A673 (cell line): ENCODE measurements around the gene BHLHA9. TPM values are rescaled to one million over a fixed set of nuclear protein-coding genes. Genes with fewer than 3 reads are reported as not detected.

Source experiments
- BruUV-seq: library from RNA; stranded (reverse); fragments of 400-500 nt; replicated peaks from 2 replicates; lab custom pipeline; 2021; lab: Mats Ljungman, UMichigan
- CTCF ChIA-PET: fragments of 300-600 bp; sonication (Branson Sonifier 250); formaldehyde crosslinking; loops from one replicate; lab custom pipeline; 2022; ENCODE audit warnings: antibody characterized with exemption; lab: Charles Lee
- POLR2A ChIA-PET: fragments of 300-600 bp; sonication (Branson Sonifier 250); formaldehyde crosslinking; loops from one replicate; lab custom pipeline; 2022; ENCODE audit warnings: antibody characterized with exemption; ENCODE audit not compliant: low non-redundant PET; lab: Charles Lee
- DNase-seq: peaks from one replicate; pipeline ENCODE4 v3.0.0-alpha.2; 2015; ENCODE audit warnings: low spot score
- H3K27ac ChIP-seq: fragments of 200-600 bp; sonication (generic); 2 replicates; pipeline ENCODE4 v1.5.1; 2016; ENCODE audit warnings: mixed run types, low read depth, mild to moderate bottlenecking, mixed read lengths, antibody characterized with exemption, low read length; ENCODE audit not compliant: poor library complexity, severe bottlenecking
- H3K27me3 ChIP-seq: fragments of 200-600 bp; sonication (generic); replicated peaks from 2 replicates; pipeline ENCODE4 v1.6.1; 2017; ENCODE audit warnings: mixed run types, low read depth, mild to moderate bottlenecking, mixed read lengths, antibody characterized with exemption, low read length; ENCODE audit not compliant: insufficient read depth, poor library complexity
- H3K36me3 ChIP-seq: fragments of 200-600 bp; sonication (generic); 2 replicates; pipeline ENCODE4 v1.6.1; 2016; ENCODE audit warnings: mixed run types, mild to moderate bottlenecking, mixed read lengths, antibody characterized with exemption, low read length; ENCODE audit not compliant: insufficient read depth, poor library complexity, severe bottlenecking
- H3K4me1 ChIP-seq: fragments of 200-600 bp; sonication (generic); 2 replicates; pipeline ENCODE4 v1.6.1; 2017; ENCODE audit warnings: mixed run types, mild to moderate bottlenecking, mixed read lengths, antibody characterized with exemption, low read length; ENCODE audit not compliant: insufficient read depth, poor library complexity, severe bottlenecking
- H3K4me3 ChIP-seq: fragments of 200-600 bp; sonication (generic); 2 replicates; pipeline ENCODE4 v1.5.1; 2016; ENCODE audit warnings: low read depth, mixed run types, mild to moderate bottlenecking, mixed read lengths, low read length; ENCODE audit not compliant: poor library complexity, severe bottlenecking
- H3K9me3 ChIP-seq: fragments of 200-600 bp; sonication (generic); 2 replicates; pipeline ENCODE4 v1.6.1; 2016; ENCODE audit warnings: mixed run types, low read depth, mild to moderate bottlenecking, mixed read lengths, antibody characterized with exemption, low read length; ENCODE audit not compliant: poor library complexity, severe bottlenecking
- EZH2 ChIP-seq: fragments of 200-600 bp; sonication (generic); IDR thresholded peaks from 2 replicates; pipeline ENCODE4 v1.6.1; 2017; ENCODE audit warnings: borderline replicate concordance, low read depth, mild to moderate bottlenecking, mixed read lengths, antibody characterized with exemption, low read length; ENCODE audit not compliant: poor library complexity, severe bottlenecking
- intact Hi-C: fragments of 100-400 bp; cut with micrococcal nuclease; formaldehyde crosslinking; loops from one replicate; pipeline ENCODE4 v1.10.0; 2022; ENCODE audit not compliant: unreplicated experiment
- total RNA-seq: library from RNA; stranded (reverse); gene quantifications from 2 replicates; pipeline ENCODE4 v1.2.3, GENCODE V29; 2021
- TF ChIP-seq, protein P1 (sequence below): fragments of 300-800, 200-600 bp; sonication (generic); conservative IDR thresholded peaks from 2 replicates; pipeline ENCODE4 v1.5.1; 2017; ENCODE audit warnings: low read depth, mild to moderate bottlenecking, antibody characterized with exemption, low read length, moderate library complexity, mixed read lengths

The BHLHA9 gene
- total RNA-seq, 1 experiment from 2014 or later, result not detected

DNA sequence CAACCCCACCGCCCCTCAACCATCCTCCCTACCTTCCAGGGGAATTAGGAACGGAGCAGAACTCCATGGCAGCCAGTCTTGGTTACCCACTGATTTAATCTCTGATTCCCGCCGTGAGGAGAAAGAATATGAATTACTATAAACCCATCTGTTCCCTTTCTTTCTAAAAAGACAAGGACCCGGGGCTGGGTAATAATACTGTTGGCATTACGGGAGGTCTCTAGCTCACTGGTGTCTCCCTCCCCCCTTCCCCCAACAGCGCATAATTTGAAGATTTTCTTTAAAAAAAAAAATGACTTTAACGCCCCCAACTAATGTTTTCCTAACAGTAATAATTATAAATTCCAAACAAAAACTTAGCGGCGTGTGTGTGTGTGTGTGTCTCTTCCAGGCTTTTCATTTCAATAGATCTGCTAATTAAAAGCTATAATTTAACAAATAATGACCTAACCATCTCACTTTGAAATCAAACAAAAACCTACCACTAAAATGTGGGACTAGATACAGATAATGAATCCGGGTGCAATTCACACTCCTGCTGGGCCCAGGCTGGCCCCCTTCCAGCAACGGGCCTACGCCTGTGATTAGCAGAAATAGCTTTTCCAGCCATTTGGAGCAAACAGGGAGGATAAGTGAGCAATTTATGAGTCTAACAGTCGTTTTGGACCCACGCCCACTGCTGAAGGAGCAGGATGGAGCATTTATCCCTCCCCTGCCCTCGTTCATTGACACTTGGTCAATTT lies 18.2 kb upstream of the BHLHA9 start:
- Histone ChIP-seq H3K4me3 (peak overlapping the region; percentile 2), H3K36me3 (no peaks in the 10 kb centered on the region), H3K27ac (peak overlapping the region; percentile 45), H3K4me1 (peaks cover 16% of the 10 kb centered on the region), H3K9me3 (no peaks in the 10 kb centered on the region), H3K27me3 (no peaks in the 10 kb centered on the region)
- CTCF ChIA-PET, result interaction anchor here (0.5 to 0.7 kb wide), 2 partner anchors 322 to 397 kb away, joined by 3 to 4 read pairs; no protein-coding TSS in a partner anchor
- TF ChIP-seq EZH2, result no peak
- TF ChIP-seq, protein P1, sequence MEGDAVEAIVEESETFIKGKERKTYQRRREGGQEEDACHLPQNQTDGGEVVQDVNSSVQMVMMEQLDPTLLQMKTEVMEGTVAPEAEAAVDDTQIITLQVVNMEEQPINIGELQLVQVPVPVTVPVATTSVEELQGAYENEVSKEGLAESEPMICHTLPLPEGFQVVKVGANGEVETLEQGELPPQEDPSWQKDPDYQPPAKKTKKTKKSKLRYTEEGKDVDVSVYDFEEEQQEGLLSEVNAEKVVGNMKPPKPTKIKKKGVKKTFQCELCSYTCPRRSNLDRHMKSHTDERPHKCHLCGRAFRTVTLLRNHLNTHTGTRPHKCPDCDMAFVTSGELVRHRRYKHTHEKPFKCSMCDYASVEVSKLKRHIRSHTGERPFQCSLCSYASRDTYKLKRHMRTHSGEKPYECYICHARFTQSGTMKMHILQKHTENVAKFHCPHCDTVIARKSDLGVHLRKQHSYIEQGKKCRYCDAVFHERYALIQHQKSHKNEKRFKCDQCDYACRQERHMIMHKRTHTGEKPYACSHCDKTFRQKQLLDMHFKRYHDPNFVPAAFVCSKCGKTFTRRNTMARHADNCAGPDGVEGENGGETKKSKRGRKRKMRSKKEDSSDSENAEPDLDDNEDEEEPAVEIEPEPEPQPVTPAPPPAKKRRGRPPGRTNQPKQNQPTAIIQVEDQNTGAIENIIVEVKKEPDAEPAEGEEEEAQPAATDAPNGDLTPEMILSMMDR, result no peak
- intact Hi-C loops, result no loop called here
- BruUV-seq, result no TSS peak
- POLR2A ChIA-PET, result interaction anchor here (0.5 to 0.6 kb wide), 3 partner anchors 11 to 406 kb away, joined by 3 to 4 read pairs (median 3); no protein-coding TSS in a partner anchor
- peak; percentile 93 for DNase-seq

DNA sequence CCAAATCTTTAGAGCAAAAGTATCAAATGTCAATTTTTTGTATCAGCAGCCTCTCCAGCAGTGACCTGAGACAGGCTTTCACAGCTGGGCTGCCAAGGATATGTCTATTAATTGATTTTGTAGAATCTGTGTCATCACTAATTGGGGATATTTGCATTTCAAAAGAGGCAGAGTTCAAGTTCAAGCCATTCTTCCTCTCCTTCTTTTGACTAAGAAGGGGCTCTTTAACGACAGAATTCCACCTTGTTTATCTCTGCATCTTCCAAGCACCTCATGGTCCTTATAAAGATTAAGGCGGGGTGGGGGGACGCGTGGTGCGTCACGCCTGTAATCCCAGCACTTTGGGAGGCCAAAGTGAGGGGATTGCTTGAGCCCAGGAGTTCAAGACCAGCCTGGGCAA lies 15.2 kb upstream of the BHLHA9 start:
- intact Hi-C loops, result loop anchor here (5.0 kb wide), 1 partner anchor 262 kb away; the partner anchor contains the start of gene INPP5K
- CTCF ChIA-PET, result interaction anchor here (0.7 kb wide), 1 partner anchor 177 kb away, joined by 14 read pairs; no protein-coding TSS in a partner anchor
- Histone ChIP-seq H3K27me3 (no peaks in the 10 kb centered on the region), H3K4me1 (peaks cover 19% of the 10 kb centered on the region), H3K27ac (no peak overlapping the region), H3K9me3 (no peaks in the 10 kb centered on the region), H3K36me3 (no peaks in the 10 kb centered on the region), H3K4me3 (no peak overlapping the region)
- no peak for DNase-seq
- TF ChIP-seq, protein P1, result no peak
- TF ChIP-seq EZH2, result no peak
- POLR2A ChIA-PET, result no interaction called here
- no TSS peak for BruUV-seq

DNA sequence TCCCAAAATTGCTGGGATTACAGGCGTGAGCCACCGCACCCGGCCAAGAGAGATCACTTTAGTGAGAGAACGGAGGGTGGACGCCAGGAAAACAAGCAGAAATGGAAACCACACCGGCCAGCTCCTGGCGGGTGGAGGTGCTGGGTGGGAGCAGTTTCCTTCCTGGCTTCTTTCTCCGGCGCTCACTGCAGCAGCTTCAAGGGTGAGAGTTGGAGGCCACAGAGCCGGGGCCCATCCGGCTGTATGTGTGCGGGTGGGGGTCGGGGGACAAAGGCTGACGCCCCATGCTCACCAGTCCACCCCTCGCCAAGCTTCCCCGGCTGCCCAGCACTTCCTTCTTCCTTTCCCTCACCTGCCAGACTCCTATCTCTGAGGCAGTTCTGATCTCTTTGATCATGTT lies 13.5 kb upstream of the BHLHA9 start:
- Histone ChIP-seq H3K36me3 (no peaks in the 10 kb centered on the region), H3K4me3 (no peak overlapping the region), H3K27ac (no peak overlapping the region), H3K9me3 (no peaks in the 10 kb centered on the region), H3K4me1 (peaks cover 19% of the 10 kb centered on the region), H3K27me3 (no peaks in the 10 kb centered on the region)
- BruUV-seq, result no TSS peak
- DNase-seq, result no peak
- ChIA-PET POLR2A (no interaction called here), CTCF (no interaction called here)
- TF ChIP-seq, protein P1, result no peak
- intact Hi-C loops, result loop anchor here (5.0 kb wide), 1 partner anchor 261 kb away; the partner anchor contains the start of gene INPP5K
